OCI-LY7 (cell line): Measurements from ENCODE around the gene LAMA4. TPM values are rescaled to one million over a fixed set of nuclear protein-coding genes. Genes with fewer than 3 reads are reported as not detected.

Source experiments
- BruUV-seq: library from RNA; stranded (reverse); fragments of 400-500 nt; replicated peaks from 2 replicates; lab custom pipeline; 2021; lab: Mats Ljungman, UMichigan
- CTCF ChIA-PET: fragments of 300-600 bp; sonication (Branson Sonifier 250); formaldehyde crosslinking; loops from one replicate; lab custom pipeline; 2022; ENCODE audit warnings: antibody characterized with exemption; ENCODE audit not compliant: unreplicated experiment; lab: Charles Lee
- POLR2A ChIA-PET: fragments of 300-600 bp; sonication (Branson Sonifier 250); formaldehyde crosslinking; loops from one replicate; lab custom pipeline; 2022; ENCODE audit warnings: antibody characterized with exemption; lab: Charles Lee
- DNase-seq: peaks from one replicate; pipeline ENCODE4 v3.0.0-alpha.2; 2015; ENCODE audit warnings: low spot score
- H2AFZ ChIP-seq: fragments of 200-600 bp; sonication (generic), shearing (Covaris generic); 2 replicates; pipeline ENCODE4 v1.6.1; 2014; ENCODE audit warnings: mild to moderate bottlenecking, antibody characterized with exemption, low read length, moderate library complexity
- H3K27ac ChIP-seq: fragments of 200-600 bp; sonication (generic); 2 replicates; pipeline ENCODE4 v1.5.1; 2014; ENCODE audit warnings: mixed run types, low read depth, mild to moderate bottlenecking, moderate library complexity, low read length, inconsistent platforms; ENCODE audit not compliant: poor library complexity, severe bottlenecking
- H3K36me3 ChIP-seq: fragments of 200-600 bp; sonication (generic); 2 replicates; pipeline ENCODE4 v1.6.1; 2014; ENCODE audit warnings: mild to moderate bottlenecking, antibody characterized with exemption, low read length, moderate library complexity, mixed read lengths; ENCODE audit not compliant: insufficient read depth
- H3K4me1 ChIP-seq: fragments of 200-600 bp; sonication (generic); 2 replicates; pipeline ENCODE4 v1.5.1; 2014; ENCODE audit warnings: mild to moderate bottlenecking, low read length; ENCODE audit not compliant: insufficient read depth, poor library complexity, severe bottlenecking
- H3K4me2 ChIP-seq: fragments of 200-600 bp; sonication (generic); 2 replicates; pipeline ENCODE4 v1.6.1; 2014; ENCODE audit warnings: mild to moderate bottlenecking, low read length
- H3K4me3 ChIP-seq: fragments of 200-600 bp; sonication (generic); 2 replicates; pipeline ENCODE4 v1.5.1; 2014; ENCODE audit warnings: mild to moderate bottlenecking, low read depth, low read length; ENCODE audit not compliant: poor library complexity, severe bottlenecking
- H3K79me2 ChIP-seq: fragments of 200-600 bp; sonication (generic); 2 replicates; pipeline ENCODE4 v1.6.1; 2016; ENCODE audit warnings: low read depth, mild to moderate bottlenecking, low read length, moderate library complexity, mixed read lengths; ENCODE audit not compliant: insufficient read depth
- H3K9me2 ChIP-seq: fragments of 200-600 bp; sonication (generic); 2 replicates; pipeline ENCODE4 v1.6.1; 2016; ENCODE audit warnings: mild to moderate bottlenecking, low read length, mixed read lengths; ENCODE audit not compliant: insufficient read depth
- H3K9me3 ChIP-seq: fragments of 200-600 bp; sonication (generic); 2 replicates; pipeline ENCODE4 v1.6.1; 2014; ENCODE audit warnings: mild to moderate bottlenecking, mixed run types, low read length, mixed read lengths
- H4K20me1 ChIP-seq: fragments of 200-600 bp; sonication (generic); 2 replicates; pipeline ENCODE4 v1.6.1; 2014; ENCODE audit warnings: mild to moderate bottlenecking, antibody characterized with exemption, low read length, moderate library complexity, mixed read lengths; ENCODE audit not compliant: insufficient read depth
- CTCF ChIP-seq: fragments of 200-600 bp; sonication (generic); conservative IDR thresholded peaks from 2 replicates; pipeline ENCODE4 v1.5.1; 2014; ENCODE audit warnings: mild to moderate bottlenecking, antibody characterized with exemption, low read length, moderate library complexity, mixed read lengths
- EZH2phosphoT487 ChIP-seq: fragments of 200-600 bp; sonication (generic); IDR thresholded peaks from 2 replicates; pipeline ENCODE4 v1.6.1; 2018; ENCODE audit warnings: low read depth, borderline replicate concordance, mild to moderate bottlenecking, mixed run types, antibody characterized with exemption, low read length, moderate library complexity, mixed read lengths
- intact Hi-C: fragments of 100-400 bp; cut with micrococcal nuclease; formaldehyde crosslinking; loops from one replicate; pipeline ENCODE4 v1.10.0; 2022; ENCODE audit not compliant: unreplicated experiment
- total RNA-seq, 2 experiments: library from RNA; depleted of rRNA in 1 of 2; stranded (reverse); fragments of >200 nt in 1 of 2; shearing (Covaris generic) in 1 of 2; gene quantifications; 2 replicates each; pipeline ENCODE4 v1.2.3, GENCODE V29; 2014 to 2022

Gene LAMA4
- total RNA-seq, 2 experiments from 2014 or later = not detected

GRCh38 chr6:112177092-112177491, 77.3 kb downstream of the LAMA4 start:
- H2AFZ ChIP-seq = no peak overlapping the region
- POLR2A ChIA-PET = no interaction called here
- H3K9me3 ChIP-seq = no peaks in the 10 kb centered on the region
- CTCF ChIA-PET = no interaction called here
- DNase-seq = no peak
- H4K20me1 ChIP-seq = no peaks in the 10 kb centered on the region
- no peaks in the 10 kb centered on the region for H3K9me2 ChIP-seq
- intact Hi-C loops = no loop called here
- H3K27ac ChIP-seq = no peak overlapping the region
- no peaks in the 10 kb centered on the region for H3K79me2 ChIP-seq
- H3K36me3 ChIP-seq = no peaks in the 10 kb centered on the region
- BruUV-seq = no TSS peak
- H3K4me1 ChIP-seq = no peaks in the 10 kb centered on the region
- H3K4me2 ChIP-seq = no peak overlapping the region
- H3K4me3 ChIP-seq = no peak overlapping the region
- TF ChIP-seq CTCF (no peak), EZH2phosphoT487 (no peak)

GRCh38 chr6:112176175-112176574, 78.2 kb downstream of the LAMA4 start:
- Histone ChIP-seq H3K79me2 (no peaks in the 10 kb centered on the region), H4K20me1 (no peaks in the 10 kb centered on the region), H3K9me2 (no peaks in the 10 kb centered on the region), H3K4me3 (no peak overlapping the region), H3K27ac (no peak overlapping the region), H3K4me2 (no peak overlapping the region), H2AFZ (no peak overlapping the region), H3K36me3 (no peaks in the 10 kb centered on the region), H3K9me3 (no peaks in the 10 kb centered on the region), H3K4me1 (no peaks in the 10 kb centered on the region)
- ChIA-PET POLR2A (interaction anchor here (0.7 kb wide), 1 partner anchor 12 kb away, joined by 3 read pairs; no protein-coding TSS in a partner anchor), CTCF (no interaction called here)
- BruUV-seq = no TSS peak
- DNase-seq = no peak
- intact Hi-C loops = no loop called here
- no peak for TF ChIP-seq EZH2phosphoT487
- TF ChIP-seq CTCF = no peak

- no peaks in the 10 kb centered on the region for H3K36me3 ChIP-seq
- no peaks in the 10 kb centered on the region for H4K20me1 ChIP-seq
- no peak overlapping the region for H3K4me3 ChIP-seq
- TF ChIP-seq CTCF = no peak
- no peak for TF ChIP-seq EZH2phosphoT487
- intact Hi-C loops = no loop called here
- ChIA-PET POLR2A (interaction anchor here (1.3 kb wide), 1 partner anchor 8 kb away, joined by 3 read pairs; no protein-coding TSS in a partner anchor), CTCF (no interaction called here)
- no peaks in the 10 kb centered on the region for H3K79me2 ChIP-seq
- no peak for DNase-seq
- no TSS peak for BruUV-seq
- H3K9me2 ChIP-seq = no peaks in the 10 kb centered on the region
- H3K27ac ChIP-seq = no peak overlapping the region
- H3K4me2 ChIP-seq = no peak overlapping the region
- H3K9me3 ChIP-seq = no peaks in the 10 kb centered on the region
- H2AFZ ChIP-seq = no peak overlapping the region
- H3K4me1 ChIP-seq = no peaks in the 10 kb centered on the region
These were observed 81.1 kb downstream of the LAMA4 start for GRCh38 chr6:112173221-112173804.
